NT2/D1 (cell line): ENCODE measurements around the gene TLK1.

Source experiments
- SUZ12 ChIP-seq: IDR thresholded peaks from 2 replicates; pipeline ENCODE4 v1.6.1; 2011; ENCODE audit not compliant: insufficient read length, insufficient read depth; ENCODE audit errors: extremely low read depth
- YY1 ChIP-seq: IDR thresholded peaks from 2 replicates; pipeline ENCODE4 v1.6.1; 2011; ENCODE audit not compliant: insufficient read length, insufficient read depth
- ZNF274 ChIP-seq: IDR thresholded peaks from 2 replicates; pipeline ENCODE4 v1.6.1; 2011; ENCODE audit warnings: mild to moderate bottlenecking, low read depth, low read length

- TF ChIP-seq YY1: no peak
- no peak for TF ChIP-seq ZNF274
- no peak for TF ChIP-seq SUZ12
Observed at GRCh38 chr2:171139860-171140259, 20.8 kb downstream of the TLK1 start.
